Common myeloid progenitor, CD34-positive (primary cell): ENCODE measurements around the gene LRRFIP2.
"Not testable (repeated sequence)": the region's sequence is repeated elsewhere in the genome, so short reads cannot be mapped to it uniquely, and the experiment has no call there.

ENCODE experiments used
- CTCF ChIA-PET: fragments of 350-600 bp; sonication (Branson Sonifier 250); formaldehyde crosslinking; loops from one replicate; lab custom pipeline; 2021; ENCODE audit warnings: antibody characterized with exemption; lab: Charles Lee
- POLR2A ChIA-PET: fragments of 350-600 bp; sonication (Branson Sonifier 250); formaldehyde crosslinking; loops from one replicate; lab custom pipeline; 2021; ENCODE audit warnings: antibody characterized with exemption; lab: Charles Lee
- DNase-seq, 3 donors: peaks; one replicate each; pipeline versions ENCODE4 v3.0.0 to v3.0.0-alpha.2; 2013
- H3K27ac ChIP-seq, 2 experiments: 1 replicate in 1 of 2; 2 replicates in 1 of 2; pipeline ENCODE4 v1.7.0; 2013; ENCODE audit warnings: inconsistent platforms in 2 of 2, low read length in 2 of 2, mild to moderate bottlenecking in 2 of 2, low read depth in 1 of 2, moderate library complexity in 1 of 2; ENCODE audit not compliant: severe bottlenecking in 2 of 2, insufficient read depth in 1 of 2, poor library complexity in 1 of 2
- H3K27me3 ChIP-seq, 5 experiments: replicated peaks in 2 of 5; 1 replicate in 3 of 5; 2 replicates in 2 of 5; pipeline versions ENCODE4 v1.6.1 to v1.7.0; 2013; ENCODE audit warnings: low read length in 4 of 5, mild to moderate bottlenecking in 2 of 5, moderate library complexity in 2 of 5, inconsistent platforms in 1 of 5; ENCODE audit not compliant: insufficient read depth in 5 of 5, control insufficient read depth in 4 of 5
- H3K36me3 ChIP-seq, 4 experiments: 1 replicate in 2 of 4; 2 replicates in 2 of 4; pipeline versions ENCODE4 v1.6.1 to v1.7.0; 2013; ENCODE audit warnings: low read length in 3 of 4, control low read depth in 1 of 4, mild to moderate bottlenecking in 1 of 4; ENCODE audit not compliant: control insufficient read depth in 4 of 4, insufficient read depth in 4 of 4
- H3K4me1 ChIP-seq, 4 experiments: 1 replicate in 3 of 4; 2 replicates in 1 of 4; pipeline versions ENCODE4 v1.6.1 to v1.7.1; 2013; ENCODE audit warnings: low read length in 3 of 4, mild to moderate bottlenecking in 3 of 4, control low read depth in 1 of 4, inconsistent platforms in 1 of 4, moderate library complexity in 1 of 4; ENCODE audit not compliant: control insufficient read depth in 4 of 4, insufficient read depth in 4 of 4; ENCODE audit errors: control extremely low read depth in 1 of 4
- H3K4me3 ChIP-seq, 7 experiments: 1 replicate in 4 of 7; 2 replicates in 3 of 7; pipeline versions ENCODE4 v1.5.1 to v1.7.0; 2013; ENCODE audit warnings: mild to moderate bottlenecking in 7 of 7, low read length in 6 of 7, moderate library complexity in 6 of 7, inconsistent platforms in 2 of 7, low read depth in 2 of 7, control low read depth in 1 of 7; ENCODE audit not compliant: insufficient read depth in 4 of 7, control insufficient read depth in 1 of 7; ENCODE audit errors: extremely low read depth in 1 of 7
- H3K9me3 ChIP-seq, 5 experiments: 1 replicate in 4 of 5; 2 replicates in 1 of 5; pipeline versions ENCODE4 v1.6.1 to v1.7.1; 2013; ENCODE audit warnings: low read length in 4 of 5, mild to moderate bottlenecking in 2 of 5, inconsistent platforms in 1 of 5, low read depth in 1 of 5, moderate library complexity in 1 of 5; ENCODE audit not compliant: control insufficient read depth in 4 of 5, insufficient read depth in 2 of 5; ENCODE audit errors: control extremely low read depth in 1 of 5
- WGBS: methylation state at CpG from one replicate; pipeline ENCODE4 v1.1.5; 2013; ENCODE audit not compliant: insufficient coverage; 5-methylcytosine and 5-hydroxymethylcytosine counted together

Gene LRRFIP2

DNA sequence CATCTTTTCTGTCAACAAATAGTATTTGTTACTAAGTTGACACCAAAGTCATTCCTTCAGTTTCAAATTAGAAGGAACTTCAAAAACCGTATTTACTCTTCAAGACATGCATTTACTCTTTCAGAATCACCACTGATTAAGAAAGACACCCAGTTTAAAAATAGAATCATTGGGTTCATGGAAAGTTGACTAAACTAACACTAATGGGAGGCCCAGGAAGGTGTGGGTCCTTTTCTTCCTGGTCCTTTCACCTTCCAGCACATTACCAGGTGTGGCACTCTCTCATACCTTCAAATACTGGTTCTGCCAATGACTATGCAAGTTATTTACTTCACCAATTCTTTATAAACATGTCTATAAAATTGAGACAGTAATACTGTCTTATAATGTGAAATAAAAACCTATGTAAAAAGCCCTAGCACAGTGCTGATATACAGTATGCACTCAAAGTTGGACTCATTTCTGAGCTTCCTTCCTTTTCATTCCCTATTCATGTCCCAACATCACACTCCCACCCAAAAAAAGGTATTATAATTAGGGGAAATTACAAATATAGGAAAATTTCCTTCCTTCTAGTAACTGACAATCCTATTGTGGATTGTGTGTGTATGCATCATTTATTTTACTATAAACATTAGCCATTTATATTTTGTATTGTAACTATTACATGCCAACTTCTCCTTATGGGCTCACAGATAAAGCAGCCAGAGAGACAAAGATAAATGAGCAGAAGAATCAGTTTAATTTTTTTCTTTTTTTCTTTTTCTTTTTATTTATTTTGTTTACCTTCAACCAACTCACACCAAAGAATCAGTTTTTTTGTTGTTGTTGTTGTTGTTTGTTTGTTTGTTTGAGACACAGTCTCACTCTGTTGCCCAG is 48.9 kb downstream of the LRRFIP2 start:
- ChIA-PET CTCF (interaction anchor here (1.8 kb wide), 1 partner anchor 22 kb away, joined by 4 read pairs; no protein-coding TSS in a partner anchor), POLR2A (no interaction called here)
- Histone ChIP-seq H3K27me3 (no peaks in the 10 kb centered on the region), H3K27ac (peak overlapping the region in 1 of 2 experiments; percentile 68), H3K4me3 (no peak overlapping the region), H3K9me3 (peaks cover 0 to 1% (median 0%) of the 10 kb centered on the region in 5 experiments), H3K4me1 (peaks cover 2 to 13% (median 7%) of the 10 kb centered on the region in 4 experiments), H3K36me3 (peaks cover 0 to 5% (median 2%) of the 10 kb centered on the region in 4 experiments)
- DNase-seq: peak in 2 of 3 donors; percentile 53 to 66
- WGBS: 100% methylated on average over 1 of the region's 1 CpG

- DNase-seq: no peak
- Histone ChIP-seq H3K27ac (no peak overlapping the region), H3K36me3 (peaks cover 0 to 5% (median 3%) of the 10 kb centered on the region in 4 experiments), H3K4me1 (peaks cover 2 to 13% (median 7%) of the 10 kb centered on the region in 4 experiments), H3K27me3 (no peaks in the 10 kb centered on the region), H3K9me3 (peaks cover 0 to 1% (median 0%) of the 10 kb centered on the region in 5 experiments), H3K4me3 (no peak overlapping the region)
- CTCF ChIA-PET: interaction anchor here (1.8 to 2.1 kb wide), 2 partner anchors 18 to 21 kb away, joined by 4 read pairs; no protein-coding TSS in a partner anchor
- POLR2A ChIA-PET: interaction anchor here (0.6 kb wide), 1 partner anchor 1893 kb away, joined by 3 read pairs; no protein-coding TSS in a partner anchor
- 83% methylated on average over 1 of the region's 2 CpGs for WGBS
Measured at GRCh38 chr3:37124435-37124834, 49.9 kb downstream of the LRRFIP2 start.

DNA sequence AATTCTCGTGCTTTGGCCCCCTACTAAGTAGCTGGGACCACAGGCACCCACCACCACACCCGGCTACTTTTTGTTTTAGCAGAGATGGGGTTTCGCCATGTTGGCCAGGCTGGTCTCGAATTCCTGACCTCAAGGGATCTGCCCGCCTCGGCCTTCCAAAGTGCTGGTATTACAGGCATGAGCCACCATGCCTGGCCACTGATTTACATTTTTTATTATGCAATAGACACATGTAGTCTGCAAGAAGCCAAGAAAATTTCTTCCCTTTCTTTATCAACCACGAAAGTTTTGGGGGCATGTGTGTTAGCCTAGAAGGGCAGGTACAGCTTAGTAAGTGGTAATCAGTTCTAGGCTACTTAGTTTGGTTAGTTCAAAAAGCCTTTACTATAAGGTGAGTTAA is 51.1 kb downstream of the LRRFIP2 start:
- H3K36me3 ChIP-seq: peaks cover 0 to 5% (median 3%) of the 10 kb centered on the region in 4 experiments
- DNase-seq: no peak
- peaks cover 2 to 13% (median 7%) of the 10 kb centered on the region in 4 experiments for H3K4me1 ChIP-seq
- H3K27ac ChIP-seq: no peak overlapping the region
- ChIA-PET CTCF (interaction anchor here (2.1 kb wide), 1 partner anchor 19 kb away, joined by 4 read pairs; no protein-coding TSS in a partner anchor), POLR2A (interaction anchor here (1.0 kb wide), 1 partner anchor 65 kb away, joined by 3 read pairs; no protein-coding TSS in a partner anchor)
- 100% methylated on average over 4 of the region's 7 CpGs for WGBS
- H3K4me3 ChIP-seq: no peak overlapping the region
- H3K27me3 ChIP-seq: no peaks in the 10 kb centered on the region
- H3K9me3 ChIP-seq: peaks cover 0 to 1% (median 0%) of the 10 kb centered on the region in 5 experiments

- H3K4me1 ChIP-seq, H3K27ac ChIP-seq, H3K4me3 ChIP-seq, H3K27me3 ChIP-seq, H3K36me3 ChIP-seq, POLR2A ChIA-PET, H3K9me3 ChIP-seq, DNase-seq: not testable (repeated sequence)
- CTCF ChIA-PET: interaction anchor here (2.1 kb wide), 1 partner anchor 20 kb away, joined by 4 read pairs; no protein-coding TSS in a partner anchor
- WGBS: no CpG with 5 or more reads among the region's 6 CpGs
Measured at GRCh38 chr3:37122069-37122468, 52.3 kb downstream of the LRRFIP2 start.

- no peak overlapping the region for H3K4me3 ChIP-seq
- H3K27me3 ChIP-seq: no peaks in the 10 kb centered on the region
- CTCF ChIA-PET: no interaction called here
- POLR2A ChIA-PET: no interaction called here
- H3K9me3 ChIP-seq: peaks cover 0 to 1% (median 0%) of the 10 kb centered on the region in 5 experiments
- no CpG with 5 or more reads among the region's 2 CpGs for WGBS
- no peak for DNase-seq
- H3K36me3 ChIP-seq: peaks cover 0 to 10% (median 8%) of the 10 kb centered on the region in 4 experiments
- no peak overlapping the region for H3K27ac ChIP-seq
- peaks cover 0 to 4% (median 0%) of the 10 kb centered on the region in 4 experiments for H3K4me1 ChIP-seq
Measured at GRCh38 chr3:37118163-37118562, 56.2 kb downstream of the LRRFIP2 start.

GRCh38 chr3:37117548-37117947 is 56.8 kb downstream of the LRRFIP2 start:
- Histone ChIP-seq H3K4me1 (peaks cover 0 to 4% (median 0%) of the 10 kb centered on the region in 4 experiments), H3K27ac (no peak overlapping the region), H3K27me3 (no peaks in the 10 kb centered on the region), H3K9me3 (peaks cover 0 to 1% (median 0%) of the 10 kb centered on the region in 5 experiments), H3K4me3 (no peak overlapping the region), H3K36me3 (peaks cover 0 to 13% (median 10%) of the 10 kb centered on the region in 4 experiments)
- no peak for DNase-seq
- ChIA-PET POLR2A (no interaction called here), CTCF (no interaction called here)

GRCh38 chr3:37116998-37117397 is 57.4 kb downstream of the LRRFIP2 start:
- Histone ChIP-seq H3K4me3 (no peak overlapping the region), H3K4me1 (peaks cover 0 to 4% (median 0%) of the 10 kb centered on the region in 4 experiments), H3K36me3 (peaks cover 0 to 12% (median 9%) of the 10 kb centered on the region in 4 experiments), H3K9me3 (no peaks in the 10 kb centered on the region), H3K27me3 (no peaks in the 10 kb centered on the region), H3K27ac (no peak overlapping the region)
- no peak for DNase-seq
- ChIA-PET POLR2A (no interaction called here), CTCF (no interaction called here)
- WGBS: no CpG with 5 or more reads among the region's 1 CpG
